HG02571 (cell line): ENCODE measurements around the gene ANKRD12.

ENCODE experiments used
- ATAC-seq: cut with Tn5 transposase; IDR thresholded peaks from one replicate; pipeline ENCODE4 v1.9.1; 2021; ENCODE audit warnings: mild to moderate bottlenecking, moderate library complexity; ENCODE audit not compliant: unreplicated experiment

ANKRD12 gene

DNA sequence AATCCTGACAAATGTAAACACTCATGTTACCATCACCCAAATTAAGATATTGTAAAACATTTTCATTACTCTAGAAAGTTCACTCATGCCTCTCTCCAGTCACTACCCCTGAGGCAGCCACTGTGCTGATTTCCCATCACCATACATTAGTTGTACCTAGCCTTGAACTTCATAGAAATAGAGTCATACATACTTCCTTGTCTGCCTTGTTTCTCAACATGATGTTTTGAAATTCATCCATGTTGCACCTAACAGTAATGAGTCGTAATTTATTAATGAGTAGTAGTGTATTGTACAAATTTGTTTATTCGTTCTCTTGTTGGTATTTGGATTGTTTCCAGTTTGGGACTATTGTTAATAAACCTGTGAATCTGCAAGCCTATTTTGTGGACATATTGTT, 149.0 kb downstream of the ANKRD12 start:
- no peak for ATAC-seq

DNA sequence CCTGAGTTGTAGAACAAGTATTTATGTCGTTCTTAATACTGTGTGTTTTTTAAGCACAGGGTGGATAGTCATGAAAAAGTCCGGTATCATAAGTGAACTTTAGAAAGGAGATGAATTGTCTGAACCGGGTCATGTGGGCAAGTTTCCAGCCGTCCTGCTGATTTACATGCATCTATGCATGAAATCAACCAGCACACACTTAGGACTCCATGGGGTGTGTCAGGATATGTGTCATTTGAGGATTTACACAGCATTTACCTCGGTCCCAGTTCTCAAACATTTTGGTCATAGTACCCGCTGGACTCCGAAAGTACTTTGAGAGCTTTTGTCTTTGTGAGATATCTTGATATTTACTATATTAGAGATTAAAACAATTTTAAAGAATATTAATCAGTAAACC, 150.5 kb downstream of the ANKRD12 start:
- no peak for ATAC-seq

DNA sequence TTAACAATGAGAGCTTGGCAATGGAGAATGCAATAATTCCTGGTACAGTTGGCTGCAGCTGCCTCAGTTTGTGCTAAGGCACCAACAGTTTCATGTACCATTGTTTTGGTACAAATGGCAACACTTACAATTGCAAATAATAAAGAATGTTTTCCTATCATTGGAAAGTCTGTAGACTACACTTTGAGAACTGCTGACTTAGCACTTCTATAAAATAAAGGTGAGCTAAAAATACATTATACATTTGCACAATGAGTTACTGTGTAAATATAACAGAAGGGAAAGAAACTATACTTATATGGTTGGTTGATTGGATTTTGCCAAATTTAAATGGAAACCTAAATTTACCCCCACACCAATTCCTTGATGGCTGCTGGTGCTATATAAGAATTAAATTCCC, 153.1 kb downstream of the ANKRD12 start:
- no peak for ATAC-seq

DNA sequence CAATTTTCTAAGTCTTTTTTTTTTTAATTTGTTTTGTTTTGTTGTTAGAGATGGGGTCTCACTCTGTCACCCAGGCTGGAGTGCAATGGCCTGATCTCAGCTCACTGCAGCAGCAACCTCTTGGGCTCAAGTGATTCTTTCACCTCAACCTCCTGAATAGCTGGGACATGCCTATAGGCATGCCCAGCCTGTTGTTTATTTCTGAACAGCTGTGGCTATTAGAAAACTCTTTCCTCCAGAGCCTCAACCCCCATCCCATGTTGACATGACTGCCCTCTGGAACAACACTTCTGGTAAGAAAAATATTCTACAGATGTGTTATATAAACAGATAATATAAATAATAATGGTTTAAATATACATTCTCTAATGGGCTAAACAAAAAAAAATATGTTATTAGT, 153.6 kb downstream of the ANKRD12 start:
- ATAC-seq, result no peak

DNA sequence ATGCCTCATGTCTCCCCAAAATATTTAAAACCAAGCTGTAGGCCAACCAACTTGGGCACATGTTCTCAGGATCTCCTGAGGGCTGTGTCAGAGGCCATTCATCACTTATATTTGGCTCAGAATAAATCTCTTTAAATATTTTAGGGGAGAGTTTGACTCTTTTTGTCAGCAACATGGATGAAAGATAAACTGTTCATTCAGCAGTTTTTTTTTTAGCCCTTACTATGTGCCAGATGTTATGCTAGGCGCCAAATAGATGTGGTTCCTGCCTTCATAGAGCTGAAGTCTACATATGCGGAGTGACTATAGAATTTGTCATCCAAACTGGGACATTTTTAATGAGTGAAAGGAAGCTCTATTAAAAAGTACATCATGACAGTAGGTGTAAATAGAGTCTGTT, 155.5 kb downstream of the ANKRD12 start:
- ATAC-seq, result no peak

DNA sequence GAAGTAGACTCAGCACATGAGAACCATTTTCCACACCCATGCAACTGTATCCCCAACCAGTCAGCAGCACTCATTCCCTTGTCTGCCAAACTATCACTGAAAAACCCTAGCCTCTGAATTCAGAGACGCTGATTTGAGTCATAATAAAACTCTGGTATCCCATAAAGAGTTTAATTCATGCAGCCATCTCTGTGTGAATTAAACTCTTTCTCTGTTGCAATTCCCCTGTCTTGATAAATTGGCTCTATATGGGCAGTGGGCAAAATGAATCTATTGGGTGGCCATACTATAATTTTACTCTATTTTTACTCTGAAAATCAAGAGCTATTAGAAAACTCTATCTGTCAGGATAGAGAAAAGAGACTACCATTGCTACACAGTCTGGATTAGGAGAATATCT, 157.4 kb downstream of the ANKRD12 start:
- ATAC-seq, result no peak

DNA sequence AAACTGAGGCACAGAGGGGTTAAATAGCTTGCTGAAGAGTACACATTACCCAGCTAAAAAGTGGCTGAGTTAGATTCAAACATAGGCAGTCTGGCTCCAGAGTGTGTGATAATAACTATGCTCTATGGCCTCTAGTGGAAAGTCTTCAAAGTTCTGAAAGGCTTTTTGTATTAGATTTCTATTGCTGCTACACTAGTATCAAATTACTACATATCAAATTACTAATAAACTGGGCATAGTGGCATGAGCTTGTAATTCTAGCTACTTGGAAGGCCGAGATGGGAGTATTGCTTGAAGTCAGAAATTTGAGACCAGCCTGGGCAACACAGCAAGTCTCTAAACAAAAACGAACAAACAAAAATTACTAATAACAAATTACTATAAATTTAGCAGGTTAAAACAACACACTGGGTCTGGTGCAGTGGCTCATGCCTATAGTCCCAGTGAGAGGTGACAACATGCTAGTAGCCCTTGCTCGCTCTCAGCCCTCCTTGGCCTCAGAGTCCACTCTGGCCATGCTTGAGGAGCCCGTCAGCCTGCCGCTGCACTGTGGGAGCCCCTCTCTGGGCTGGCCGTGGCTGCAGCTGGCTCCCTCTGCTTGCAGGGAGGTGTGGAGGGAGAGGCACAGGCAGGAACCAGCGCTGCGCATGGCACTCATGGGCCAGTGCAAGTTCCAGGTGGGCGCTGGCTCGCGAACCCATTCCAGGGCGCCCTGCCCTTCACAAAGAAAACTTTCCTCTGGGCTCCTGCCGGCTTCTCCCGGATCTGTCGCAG, 159.8 kb downstream of the ANKRD12 start:
- ATAC-seq, result no peak

DNA sequence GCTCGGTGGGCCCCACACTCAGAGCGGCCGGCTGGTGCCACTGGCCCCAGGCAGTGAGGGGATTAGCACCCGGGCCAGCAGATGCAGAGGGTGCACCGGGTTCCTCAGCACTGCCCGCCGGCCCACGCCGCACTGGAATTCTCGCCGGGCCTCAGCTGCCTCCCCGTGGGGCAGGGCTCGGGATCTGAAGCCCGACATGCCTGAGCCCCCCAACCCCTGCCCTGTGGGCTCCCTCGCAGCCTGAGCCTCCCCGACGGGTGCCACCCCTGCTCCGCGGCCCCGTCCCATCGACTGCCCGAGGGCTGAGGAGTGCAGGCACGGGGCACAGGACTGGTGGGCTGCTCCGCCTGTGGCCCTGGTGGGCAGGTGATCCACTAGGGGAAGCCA, 160.4 kb downstream of the ANKRD12 start:
- no peak for ATAC-seq

DNA sequence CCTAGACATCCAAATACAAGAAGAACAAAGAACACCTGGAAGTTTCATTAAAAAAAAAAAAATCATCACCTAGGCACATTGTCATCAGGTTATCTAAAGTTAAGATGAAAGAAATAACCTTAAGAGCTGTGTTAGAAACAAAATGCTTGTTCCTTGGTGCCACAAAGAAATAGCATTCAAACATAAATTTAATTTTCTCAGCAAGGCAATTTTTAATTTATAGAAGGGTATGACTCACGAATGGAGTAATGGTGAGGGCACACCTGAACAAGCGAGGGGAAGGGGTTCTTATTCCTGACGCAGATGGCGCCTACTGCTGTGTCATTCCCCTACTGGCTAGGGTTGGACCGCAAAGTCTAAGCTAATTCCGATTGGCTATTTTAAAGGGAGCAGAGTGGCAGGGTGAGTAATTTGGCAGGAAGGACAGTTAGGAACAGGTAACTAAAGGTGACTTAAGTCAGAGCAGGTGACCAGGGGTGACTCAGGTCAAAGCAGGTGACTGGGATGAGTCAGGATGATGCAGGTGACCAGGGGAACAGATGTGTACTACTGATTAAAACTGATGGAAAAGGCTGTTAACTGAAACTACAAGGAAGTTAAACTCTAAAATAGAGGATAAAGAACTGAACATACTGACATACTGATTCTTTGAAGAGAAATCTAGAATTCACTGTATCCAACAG, 167.9 kb downstream of the ANKRD12 start:
- ATAC-seq, result no peak

DNA sequence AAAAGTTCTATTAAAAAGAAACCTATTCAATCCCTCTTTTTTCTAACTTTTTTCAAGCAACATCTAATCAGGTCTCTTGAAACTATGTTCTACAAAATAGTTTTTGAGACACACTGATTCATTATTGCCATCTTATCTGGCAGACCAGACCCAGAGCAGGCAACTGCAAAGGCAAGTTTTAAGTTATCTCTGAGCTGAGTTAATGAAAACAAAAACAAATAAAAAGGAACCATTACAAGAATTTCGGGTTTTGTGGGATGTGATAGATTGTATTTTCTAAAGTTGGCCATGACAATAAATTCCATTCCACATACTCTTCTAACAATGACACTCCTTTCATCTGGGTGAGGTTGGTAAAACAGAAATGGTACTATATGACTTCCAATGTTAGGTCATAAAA, 182.8 kb downstream of the ANKRD12 start:
- ATAC-seq, result no peak

DNA sequence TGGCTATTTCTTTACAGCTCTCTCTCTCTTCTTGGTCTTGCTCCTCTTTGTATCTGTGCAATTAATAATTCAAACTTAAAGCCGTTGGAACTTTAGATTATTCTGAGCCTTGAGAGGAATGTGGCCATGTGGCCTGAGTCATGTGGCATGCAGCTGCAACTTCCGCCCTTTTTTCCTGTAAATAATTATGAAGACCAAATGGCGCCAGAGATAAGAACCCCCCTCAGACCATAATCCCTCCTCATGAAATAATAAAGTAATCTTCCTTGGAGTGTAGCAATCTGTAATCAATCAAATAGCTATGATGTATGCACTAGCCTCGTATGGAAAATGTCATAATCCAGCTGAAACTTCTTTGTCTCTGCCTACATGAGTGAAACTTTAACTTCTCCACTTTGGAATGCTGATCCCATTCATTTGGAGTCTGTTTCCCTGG, 184.5 kb downstream of the ANKRD12 start:
- ATAC-seq, result no peak

DNA sequence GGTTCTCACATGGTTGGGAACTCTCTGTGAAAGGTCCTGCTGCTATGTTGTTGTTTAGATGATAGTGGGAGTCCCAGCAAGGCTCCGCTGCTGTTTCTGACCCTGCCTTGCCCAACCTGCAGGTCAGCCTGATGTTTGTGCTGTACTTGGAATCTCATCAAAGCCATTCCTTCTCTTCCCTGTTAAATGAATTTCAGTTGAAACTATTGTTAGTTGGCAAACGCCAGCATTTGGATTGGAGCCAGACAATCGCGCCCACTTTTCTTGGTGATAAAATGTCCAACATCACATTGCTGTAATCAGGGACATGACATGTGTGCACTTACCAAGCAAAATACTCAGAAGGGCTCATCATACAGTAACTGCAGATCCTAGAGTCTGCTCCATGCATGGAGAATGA, 185.2 kb downstream of the ANKRD12 start:
- no peak for ATAC-seq

DNA sequence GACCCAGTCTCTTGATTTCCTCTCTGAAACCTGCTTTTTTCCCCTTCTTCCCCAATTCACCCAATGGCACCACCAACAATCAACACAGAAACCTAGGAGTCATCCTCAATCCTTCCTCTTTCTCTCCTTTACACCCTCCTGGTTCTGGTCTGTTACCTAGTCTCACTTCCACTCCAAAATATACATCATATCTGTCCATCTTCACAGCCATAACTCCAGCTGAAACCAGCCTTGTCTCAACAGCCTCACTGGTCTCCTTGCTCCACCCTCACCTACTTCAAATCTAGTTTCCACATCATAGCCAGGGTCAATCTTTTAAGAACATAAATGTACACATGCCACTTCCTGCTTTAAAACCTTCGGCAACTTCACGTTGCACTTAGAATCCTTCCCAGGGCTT, 186.2 kb downstream of the ANKRD12 start:
- no peak for ATAC-seq

DNA sequence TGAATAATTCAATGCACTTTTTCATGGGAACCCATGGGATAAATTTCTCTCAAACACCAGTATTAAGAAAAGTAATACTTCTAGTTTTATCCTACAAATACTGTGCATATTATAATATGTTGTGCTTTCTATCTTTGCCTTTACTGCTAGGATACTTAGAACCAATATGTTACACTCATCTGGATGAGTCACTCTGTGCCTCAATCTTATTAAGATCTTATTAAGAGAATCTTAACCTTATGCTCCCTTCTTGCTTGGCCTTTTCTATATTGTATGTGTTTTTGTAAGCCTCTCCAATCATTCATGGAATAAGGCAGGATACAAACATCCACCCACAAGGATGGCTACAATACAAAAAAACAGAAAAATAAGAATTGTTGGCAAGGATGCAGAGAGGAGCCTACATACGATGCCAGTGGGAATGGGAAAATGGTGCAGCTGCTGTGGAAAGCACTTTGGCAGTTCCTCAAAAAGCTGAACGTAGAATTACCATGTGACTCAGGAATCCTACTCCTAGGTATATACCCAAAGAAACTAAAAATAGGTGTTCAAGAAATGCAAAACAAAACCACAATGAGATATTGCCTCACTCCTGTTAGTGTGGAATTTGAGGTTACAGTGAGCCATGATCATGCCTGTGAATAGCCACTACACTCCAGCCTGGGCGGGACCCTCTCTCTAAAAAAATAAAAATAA, 187.3 kb downstream of the ANKRD12 start:
- ATAC-seq, result no peak

DNA sequence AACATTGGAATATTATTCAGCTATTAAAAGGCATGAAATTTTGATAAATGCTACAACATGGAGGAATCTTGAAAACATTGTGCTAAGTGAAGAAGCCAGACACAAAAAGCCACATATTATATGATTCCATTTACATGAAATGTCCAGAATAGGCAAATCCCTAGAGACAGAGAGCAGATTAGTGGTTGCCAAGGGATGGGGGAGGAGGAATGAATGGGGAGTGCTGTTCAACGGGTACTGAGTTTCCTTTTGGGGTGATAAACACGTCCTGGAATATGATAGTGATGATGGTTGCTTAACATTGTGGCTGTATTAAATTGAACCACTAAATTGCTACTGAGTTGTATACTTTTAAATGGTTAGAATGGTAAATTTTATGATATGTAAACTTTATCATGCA, 189.1 kb downstream of the ANKRD12 start:
- no peak for ATAC-seq

DNA sequence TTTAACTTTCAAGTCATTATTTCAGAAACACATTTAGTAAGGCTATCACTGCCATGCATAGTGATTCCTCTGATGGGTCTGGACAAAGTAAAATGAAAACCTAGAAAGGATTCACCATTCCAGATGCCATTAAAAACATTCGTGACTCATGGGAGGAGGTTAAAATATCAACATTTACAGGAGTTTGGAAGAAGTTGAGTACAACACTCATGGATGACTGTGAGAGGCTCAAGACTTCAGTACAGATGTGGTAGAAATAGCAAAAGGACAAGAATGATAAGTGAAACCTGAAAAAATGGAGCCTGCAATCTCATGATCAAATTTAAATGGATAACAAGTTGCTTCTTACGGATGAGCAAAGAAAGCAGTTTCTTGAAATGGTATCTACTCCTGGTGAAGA, 192.2 kb downstream of the ANKRD12 start:
- ATAC-seq, result no peak

DNA sequence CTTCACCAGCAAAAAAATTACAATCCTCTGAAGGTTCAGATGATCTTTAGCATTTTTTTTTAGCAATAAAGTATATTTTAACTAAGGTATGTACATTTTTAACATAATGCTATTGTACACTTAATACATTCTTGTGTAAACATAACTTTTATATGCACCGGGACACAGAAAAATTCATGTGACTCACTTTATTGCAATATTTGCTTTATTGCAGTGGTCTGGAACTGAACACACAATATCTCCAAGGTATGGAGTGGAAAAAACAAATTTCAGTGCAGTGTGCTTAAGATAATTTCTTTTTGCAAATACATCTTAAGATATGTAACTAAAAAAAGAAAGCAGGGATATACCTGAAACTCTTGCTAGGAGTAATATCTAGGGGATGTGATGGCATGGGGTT, 192.9 kb downstream of the ANKRD12 start:
- no peak for ATAC-seq

DNA sequence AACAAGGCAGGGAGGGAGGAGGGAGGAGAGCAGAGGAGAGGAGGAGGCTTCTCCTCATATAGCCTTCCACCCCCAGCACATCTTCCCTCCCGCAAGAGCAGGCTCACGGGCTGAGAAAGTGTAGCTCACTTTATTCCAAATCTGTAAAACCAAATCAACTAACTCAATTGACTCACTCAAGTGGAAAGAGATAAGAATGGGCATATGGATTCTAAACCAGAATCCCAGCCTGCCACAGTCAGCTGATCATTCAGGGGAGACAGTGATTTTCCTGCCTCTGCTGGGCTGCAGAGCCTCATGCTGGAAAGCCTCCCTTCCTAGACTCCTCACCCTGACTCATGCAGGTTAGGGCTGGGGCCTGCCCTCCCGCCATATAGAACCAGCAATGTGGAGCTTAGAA, 193.8 kb downstream of the ANKRD12 start:
- ATAC-seq, result no peak

DNA sequence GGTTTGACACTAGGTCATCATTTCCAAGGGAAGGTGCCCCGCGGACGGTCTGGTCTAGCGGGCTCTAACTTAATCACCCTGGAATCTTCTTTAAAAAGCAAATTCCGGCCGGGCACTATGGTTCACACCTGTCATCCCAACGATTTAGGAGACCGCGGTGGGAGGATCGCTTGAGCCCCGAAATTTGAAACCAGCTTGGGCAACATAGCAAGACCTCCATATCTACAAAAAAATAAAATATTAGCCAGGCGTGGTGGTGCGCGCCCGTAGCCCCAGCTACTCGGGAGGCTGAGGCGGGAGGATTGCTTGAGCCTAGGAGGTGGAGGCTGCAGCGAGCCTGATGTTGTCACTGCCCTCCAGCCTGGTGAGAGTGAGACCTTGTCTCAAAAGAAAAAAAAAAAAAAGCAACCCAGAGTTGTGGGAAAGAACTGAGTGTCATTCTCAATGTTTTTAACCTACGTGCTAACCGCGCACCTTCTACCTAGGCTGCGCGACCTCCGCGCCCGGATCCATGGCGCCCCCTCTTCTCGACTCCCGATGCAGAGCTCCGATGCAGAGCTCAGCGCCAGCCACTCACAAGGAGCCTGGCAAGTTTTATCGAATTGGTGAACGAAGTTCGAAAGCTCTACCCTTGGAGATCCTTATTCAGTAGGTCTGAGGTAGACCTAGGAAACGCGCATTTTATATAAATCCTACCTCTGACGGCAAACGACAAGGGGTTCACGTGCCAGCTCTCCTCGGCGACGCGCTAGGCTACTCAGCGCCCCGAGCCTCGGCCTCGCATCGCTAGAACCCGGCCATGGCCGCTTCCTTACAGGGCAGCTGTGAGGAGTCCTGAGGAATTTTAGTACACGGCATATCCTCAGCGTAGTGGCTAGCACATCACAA, 197.1 kb downstream of the ANKRD12 start:
- peak; percentile 0 for ATAC-seq

DNA sequence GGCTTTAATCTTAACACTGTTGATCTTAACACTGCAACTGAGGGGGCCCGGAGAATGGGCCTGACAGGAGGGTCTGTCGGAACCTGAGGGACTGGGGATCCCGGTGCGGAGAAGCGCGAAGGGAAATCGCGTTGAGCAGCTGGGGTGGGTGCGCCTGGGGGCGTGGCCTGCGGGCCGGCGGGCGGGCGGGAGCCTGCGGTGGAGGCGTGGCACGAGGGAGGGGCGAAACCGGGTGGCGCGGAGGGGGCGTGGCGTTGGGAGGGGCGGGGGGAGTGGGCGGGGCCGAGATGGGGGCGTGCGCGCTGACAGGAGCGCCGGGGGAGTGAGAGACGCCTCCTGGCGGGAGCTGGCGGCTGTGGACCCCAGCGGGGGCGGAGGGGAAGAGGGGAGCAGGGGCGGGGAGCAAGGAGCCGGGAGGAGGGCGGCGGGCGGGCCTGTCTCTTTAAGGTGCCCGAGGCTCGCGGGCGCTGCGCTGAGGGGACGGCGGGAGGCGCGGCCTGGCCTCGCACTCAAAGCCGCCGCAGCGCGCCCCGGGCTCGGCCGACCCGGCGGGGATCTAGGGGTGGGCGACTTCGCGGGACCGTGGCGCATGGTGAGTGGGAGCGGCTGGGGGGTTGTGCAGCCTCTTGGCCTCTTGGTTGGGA, 197.9 kb downstream of the ANKRD12 start, which contains the start of gene TWSG1:
Gene TWSG1, plus strand, starts transcription at position 445 of the 644 bp plus-strand sequence. CDS start 2,457 bp downstream, outside the sequence.
- peak; percentile 74 for ATAC-seq
